ENCODE data around the gene ACVR1.

ACVR1 gene

DNA sequence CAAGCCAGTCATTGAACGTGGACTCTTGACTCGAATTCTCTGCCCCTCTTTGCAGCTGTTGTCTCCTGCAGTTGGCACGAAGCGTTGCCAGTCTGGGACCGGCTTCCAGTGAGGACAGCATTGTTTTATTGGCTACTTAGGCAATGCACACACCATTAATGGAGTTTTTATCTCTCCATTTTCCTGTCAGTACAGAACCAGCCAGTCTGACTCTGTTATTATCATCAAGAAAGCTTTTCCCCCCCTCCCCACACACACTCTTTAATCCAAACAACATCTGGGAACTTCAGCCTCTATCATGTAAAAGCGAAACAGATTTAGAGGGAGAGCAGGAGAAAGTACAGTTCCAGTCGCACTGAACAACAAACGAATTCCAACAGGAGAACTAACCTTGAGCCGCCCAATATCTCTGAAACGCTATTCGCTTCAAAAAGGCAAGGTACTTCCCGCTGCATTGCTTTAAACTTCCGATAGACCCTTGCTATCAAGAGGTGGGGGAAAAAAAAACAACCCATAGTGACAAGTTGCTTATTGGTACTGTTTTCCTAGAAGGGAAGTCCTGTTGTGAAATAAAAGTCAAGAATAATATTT lies 38.2 kb downstream of the ACVR1 start:
- H3K9ac ChIP-seq (ENCODE audit: low read depth, low read length, poor library complexity) = no peak overlapping the region
- H3K4ac ChIP-seq (ENCODE audit: low read length) = no peak overlapping the region
- no peak overlapping the region for H2BK15ac ChIP-seq (ENCODE audit: low read length)
- no peak overlapping the region for H2BK5ac ChIP-seq (ENCODE audit: low read length)
- H4K8ac ChIP-seq (ENCODE audit: low read depth, low read length) = no peak overlapping the region
- no peak overlapping the region for H3K27ac ChIP-seq (replicated peaks; ENCODE audit: low read length)
- H2AFZ ChIP-seq (ENCODE audit: low read length) = no peak overlapping the region
- no peak for DNase-seq (ENCODE audit: low spot score)
- H3K79me1 ChIP-seq (ENCODE audit: low read depth, low read length) = no peaks in the 10 kb centered on the region
- no peak overlapping the region for H3K18ac ChIP-seq (ENCODE audit: low read length)
- no peak overlapping the region for H2BK12ac ChIP-seq (ENCODE audit: low read length)
- peaks cover 18 to 29% of the 10 kb centered on the region in 2 donors for H3K4me1 ChIP-seq (ENCODE audit: control insufficient read depth in 2 of 2, insufficient read depth in 1 of 2, low read depth in 1 of 2, low read length in 2 of 2)
- no peaks in the 10 kb centered on the region for H3K27me3 ChIP-seq (ENCODE audit: control insufficient read depth in 3 of 3, insufficient read depth in 3 of 3, low read depth in 1 of 3, low read length in 3 of 3)
- no CpG with 5 or more reads among the region's 13 CpGs for WGBS, 2 donors (ENCODE audit: extremely low coverage in 2 of 2, insufficient read length in 2 of 2, insufficient replicate concordance in 1 of 2)
- H2AK5ac ChIP-seq (ENCODE audit: low read depth, low read length) = no peak overlapping the region
- H3K14ac ChIP-seq (ENCODE audit: low read length) = no peak overlapping the region
- no peak overlapping the region for H3K4me3 ChIP-seq (ENCODE audit: low read length in 2 of 2)
- no peaks in the 10 kb centered on the region for H3K9me3 ChIP-seq (replicated peaks in 1 of 2; ENCODE audit: control insufficient read depth in 2 of 2, insufficient read depth in 1 of 2, low read depth in 1 of 2, low read length in 2 of 2)
- H4K91ac ChIP-seq (ENCODE audit: low read depth, low read length, poor library complexity) = no peak overlapping the region
- no peak overlapping the region for H3K4me2 ChIP-seq (ENCODE audit: insufficient read depth, low read length, poor library complexity, severe bottlenecking)
- H3K23ac ChIP-seq (ENCODE audit: low read depth, low read length, poor library complexity) = no peak overlapping the region
- H3K36me3 ChIP-seq (replicated peaks in 1 of 2; ENCODE audit: control insufficient read depth in 2 of 2, insufficient read depth in 2 of 2, low read length in 2 of 2) = peaks cover 0 to 4% of the 10 kb centered on the region in 2 donors
- no peak overlapping the region for H2BK120ac ChIP-seq (ENCODE audit: low read depth, low read length)

DNA sequence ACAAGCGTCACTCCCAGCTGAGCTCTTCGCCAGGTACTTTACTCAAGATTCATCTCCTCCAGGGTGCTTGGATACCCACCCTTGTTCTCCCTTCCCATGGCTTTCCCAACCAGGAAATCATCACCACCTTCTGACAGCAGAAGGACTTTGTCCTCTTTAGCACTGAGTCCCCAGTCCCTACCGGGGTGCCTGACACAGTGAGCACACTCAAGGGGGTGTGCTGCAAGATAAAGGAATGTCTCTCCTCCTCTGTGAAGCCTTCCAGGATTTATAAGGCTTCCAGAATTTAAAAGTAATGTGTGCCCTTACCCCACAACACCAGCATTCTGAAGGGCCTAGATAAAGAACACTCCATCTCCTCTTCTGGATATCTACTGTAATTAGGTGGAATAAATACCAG lies 39.6 kb downstream of the ACVR1 start:
- H4K8ac ChIP-seq (ENCODE audit: low read depth, low read length) = no peak overlapping the region
- no peak overlapping the region for H2BK120ac ChIP-seq (ENCODE audit: low read depth, low read length)
- DNase-seq (ENCODE audit: low spot score) = no peak
- peaks cover 0 to 4% of the 10 kb centered on the region in 2 donors for H3K36me3 ChIP-seq (replicated peaks in 1 of 2; ENCODE audit: control insufficient read depth in 2 of 2, insufficient read depth in 2 of 2, low read length in 2 of 2)
- no peak overlapping the region for H3K4me3 ChIP-seq (ENCODE audit: low read length in 2 of 2)
- no peak overlapping the region for H3K14ac ChIP-seq (ENCODE audit: low read length)
- no peak overlapping the region for H3K18ac ChIP-seq (ENCODE audit: low read length)
- H2BK15ac ChIP-seq (ENCODE audit: low read length) = no peak overlapping the region
- no peak overlapping the region for H3K23ac ChIP-seq (ENCODE audit: low read depth, low read length, poor library complexity)
- peaks cover 18 to 29% of the 10 kb centered on the region in 2 donors for H3K4me1 ChIP-seq (ENCODE audit: control insufficient read depth in 2 of 2, insufficient read depth in 1 of 2, low read depth in 1 of 2, low read length in 2 of 2)
- H4K91ac ChIP-seq (ENCODE audit: low read depth, low read length, poor library complexity) = no peak overlapping the region
- H3K79me1 ChIP-seq (ENCODE audit: low read depth, low read length) = no peaks in the 10 kb centered on the region
- no peak overlapping the region for H2BK5ac ChIP-seq (ENCODE audit: low read length)
- WGBS, 2 donors (ENCODE audit: extremely low coverage in 2 of 2, insufficient read length in 2 of 2, insufficient replicate concordance in 1 of 2) = no CpG with 5 or more reads among the region's 3 CpGs
- no peaks in the 10 kb centered on the region for H3K9me3 ChIP-seq (replicated peaks in 1 of 2; ENCODE audit: control insufficient read depth in 2 of 2, insufficient read depth in 1 of 2, low read depth in 1 of 2, low read length in 2 of 2)
- H2AFZ ChIP-seq (ENCODE audit: low read length) = no peak overlapping the region
- no peak overlapping the region for H2AK5ac ChIP-seq (ENCODE audit: low read depth, low read length)
- H3K9ac ChIP-seq (ENCODE audit: low read depth, low read length, poor library complexity) = no peak overlapping the region
- H3K4me2 ChIP-seq (ENCODE audit: insufficient read depth, low read length, poor library complexity, severe bottlenecking) = no peak overlapping the region
- H3K27ac ChIP-seq (replicated peaks; ENCODE audit: low read length) = no peak overlapping the region
- no peaks in the 10 kb centered on the region for H3K27me3 ChIP-seq (ENCODE audit: control insufficient read depth in 3 of 3, insufficient read depth in 3 of 3, low read depth in 1 of 3, low read length in 3 of 3)
- H2BK12ac ChIP-seq (ENCODE audit: low read length) = no peak overlapping the region
- no peak overlapping the region for H3K4ac ChIP-seq (ENCODE audit: low read length)

DNA sequence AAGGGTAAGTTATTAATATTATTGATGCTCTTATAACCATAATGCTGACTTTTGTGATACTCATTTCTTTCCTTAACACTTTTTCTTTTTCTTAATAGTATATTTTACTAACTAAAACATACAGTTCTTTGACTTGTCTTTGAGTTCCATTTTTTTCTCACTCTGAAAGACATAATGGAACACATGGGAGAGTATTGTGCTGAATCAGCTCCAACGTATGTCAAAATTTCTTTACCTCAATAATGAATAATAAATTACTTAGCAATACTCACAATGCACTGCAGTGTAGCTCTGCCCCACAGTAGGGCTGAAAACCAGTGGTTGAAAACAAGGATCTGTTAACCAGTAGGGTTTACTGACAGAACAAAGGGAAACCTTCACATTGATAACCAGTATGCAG lies 40.7 kb downstream of the ACVR1 start:
- H3K9me3 ChIP-seq (replicated peaks in 1 of 2; ENCODE audit: control insufficient read depth in 2 of 2, insufficient read depth in 1 of 2, low read depth in 1 of 2, low read length in 2 of 2) = no peaks in the 10 kb centered on the region
- no peak overlapping the region for H2BK15ac ChIP-seq (ENCODE audit: low read length)
- H4K8ac ChIP-seq (ENCODE audit: low read depth, low read length) = no peak overlapping the region
- H3K4me2 ChIP-seq (ENCODE audit: insufficient read depth, low read length, poor library complexity, severe bottlenecking) = no peak overlapping the region
- no peak overlapping the region for H2BK12ac ChIP-seq (ENCODE audit: low read length)
- no peak overlapping the region for H2BK120ac ChIP-seq (ENCODE audit: low read depth, low read length)
- peaks cover 0 to 4% of the 10 kb centered on the region in 2 donors for H3K36me3 ChIP-seq (replicated peaks in 1 of 2; ENCODE audit: control insufficient read depth in 2 of 2, insufficient read depth in 2 of 2, low read length in 2 of 2)
- no peak overlapping the region for H3K4ac ChIP-seq (ENCODE audit: low read length)
- no peak overlapping the region for H3K14ac ChIP-seq (ENCODE audit: low read length)
- no CpG with 5 or more reads among the region's 1 CpG for WGBS, 2 donors (ENCODE audit: extremely low coverage in 2 of 2, insufficient read length in 2 of 2, insufficient replicate concordance in 1 of 2)
- H2BK5ac ChIP-seq (ENCODE audit: low read length) = no peak overlapping the region
- no peak overlapping the region for H2AK5ac ChIP-seq (ENCODE audit: low read depth, low read length)
- DNase-seq (ENCODE audit: low spot score) = no peak
- H3K4me1 ChIP-seq (ENCODE audit: control insufficient read depth in 2 of 2, insufficient read depth in 1 of 2, low read depth in 1 of 2, low read length in 2 of 2) = peaks cover 16 to 26% of the 10 kb centered on the region in 2 donors
- H3K27ac ChIP-seq (replicated peaks; ENCODE audit: low read length) = no peak overlapping the region
- H2AFZ ChIP-seq (ENCODE audit: low read length) = no peak overlapping the region
- H4K91ac ChIP-seq (ENCODE audit: low read depth, low read length, poor library complexity) = no peak overlapping the region
- H3K18ac ChIP-seq (ENCODE audit: low read length) = no peak overlapping the region
- H3K23ac ChIP-seq (ENCODE audit: low read depth, low read length, poor library complexity) = no peak overlapping the region
- H3K27me3 ChIP-seq (ENCODE audit: control insufficient read depth in 3 of 3, insufficient read depth in 3 of 3, low read depth in 1 of 3, low read length in 3 of 3) = no peaks in the 10 kb centered on the region
- H3K4me3 ChIP-seq (ENCODE audit: low read length in 2 of 2) = no peak overlapping the region
- no peaks in the 10 kb centered on the region for H3K79me1 ChIP-seq (ENCODE audit: low read depth, low read length)
- H3K9ac ChIP-seq (ENCODE audit: low read depth, low read length, poor library complexity) = no peak overlapping the region

DNA sequence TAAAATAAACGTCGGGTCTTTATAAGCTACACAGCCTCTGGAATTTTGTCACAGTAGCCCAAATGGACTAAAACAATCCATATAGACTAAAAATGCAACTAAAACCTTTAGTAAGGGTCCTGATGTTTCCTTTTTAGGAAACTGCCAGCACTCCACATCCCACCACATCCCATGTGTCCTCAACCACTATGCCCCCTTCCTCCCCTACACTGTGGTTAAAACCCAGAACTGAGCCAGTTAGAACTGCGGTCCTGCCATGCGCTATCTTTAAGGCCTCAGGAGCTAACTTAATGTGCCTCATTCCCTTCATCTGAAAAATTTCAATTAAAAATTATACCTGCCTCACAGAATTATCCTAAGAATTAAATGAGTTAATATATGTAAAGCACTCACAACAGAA lies 41.1 kb downstream of the ACVR1 start:
- Histone ChIP-seq H4K91ac (ENCODE audit: low read depth, low read length, poor library complexity) (no peak overlapping the region), H3K27me3 (ENCODE audit: control insufficient read depth in 3 of 3, insufficient read depth in 3 of 3, low read depth in 1 of 3, low read length in 3 of 3) (no peaks in the 10 kb centered on the region), H3K9ac (ENCODE audit: low read depth, low read length, poor library complexity) (no peak overlapping the region), H2AFZ (ENCODE audit: low read length) (no peak overlapping the region), H2BK12ac (ENCODE audit: low read length) (no peak overlapping the region), H2BK15ac (ENCODE audit: low read length) (no peak overlapping the region), H3K18ac (ENCODE audit: low read length) (no peak overlapping the region), H3K9me3 (replicated peaks in 1 of 2; ENCODE audit: control insufficient read depth in 2 of 2, insufficient read depth in 1 of 2, low read depth in 1 of 2, low read length in 2 of 2) (no peaks in the 10 kb centered on the region), H4K8ac (ENCODE audit: low read depth, low read length) (no peak overlapping the region), H3K4me2 (ENCODE audit: insufficient read depth, low read length, poor library complexity, severe bottlenecking) (no peak overlapping the region), H3K4ac (ENCODE audit: low read length) (no peak overlapping the region), H3K4me1 (ENCODE audit: control insufficient read depth in 2 of 2, insufficient read depth in 1 of 2, low read depth in 1 of 2, low read length in 2 of 2) (peaks cover 16 to 25% of the 10 kb centered on the region in 2 donors), H3K27ac (replicated peaks; ENCODE audit: low read length) (no peak overlapping the region), H3K4me3 (ENCODE audit: low read length in 2 of 2) (no peak overlapping the region), H2AK5ac (ENCODE audit: low read depth, low read length) (no peak overlapping the region), H2BK5ac (ENCODE audit: low read length) (no peak overlapping the region), H2BK120ac (ENCODE audit: low read depth, low read length) (no peak overlapping the region), H3K23ac (ENCODE audit: low read depth, low read length, poor library complexity) (no peak overlapping the region), H3K14ac (ENCODE audit: low read length) (no peak overlapping the region), H3K79me1 (ENCODE audit: low read depth, low read length) (no peaks in the 10 kb centered on the region), H3K36me3 (replicated peaks in 1 of 2; ENCODE audit: control insufficient read depth in 2 of 2, insufficient read depth in 2 of 2, low read length in 2 of 2) (peaks cover 0 to 4% of the 10 kb centered on the region in 2 donors)
- WGBS, 2 donors (ENCODE audit: extremely low coverage in 2 of 2, insufficient read length in 2 of 2, insufficient replicate concordance in 1 of 2) = no CpG with 5 or more reads among the region's 4 CpGs
- no peak for DNase-seq (ENCODE audit: low spot score)
